Chondrocyte (in vitro differentiated cells): ENCODE data around the gene PODXL. TPM values are rescaled to one million over a fixed set of nuclear protein-coding genes. Genes with fewer than 3 reads are reported as not detected.

Experiments used
- DNase-seq: peaks from one replicate; pipeline ENCODE4 v3.0.0; 2021; ENCODE audit warnings: mixed read lengths, low spot score
- H3K27ac Mint-ChIP-seq: one replicate; pipeline ENCODE4 v1.8.0; 2021; ENCODE audit warnings: mild to moderate bottlenecking, moderate library complexity, mixed read lengths; ENCODE audit not compliant: unreplicated experiment
- H3K27me3 Mint-ChIP-seq: 2 replicates; pipeline ENCODE4 v1.8.0; 2021; ENCODE audit warnings: low read depth, mixed read lengths
- H3K36me3 Mint-ChIP-seq: 2 replicates; pipeline ENCODE4 v1.8.0; 2021; ENCODE audit warnings: low read depth, mixed read lengths
- H3K4me1 Mint-ChIP-seq: 2 replicates; pipeline ENCODE4 v1.8.0; 2021; ENCODE audit warnings: low read depth, mild to moderate bottlenecking, mixed read lengths
- H3K4me3 Mint-ChIP-seq: one replicate; pipeline ENCODE4 v1.8.0; 2021; ENCODE audit warnings: mild to moderate bottlenecking, moderate library complexity, mixed read lengths; ENCODE audit not compliant: unreplicated experiment
- H3K9me3 Mint-ChIP-seq: 2 replicates; pipeline ENCODE4 v1.8.0; 2021; ENCODE audit warnings: low read depth, mixed read lengths
- total RNA-seq: library from RNA; stranded (reverse); gene quantifications from 3 replicates; pipeline ENCODE4 v1.2.1, GENCODE V29; 2021
- TF ChIP-seq, protein P1 (sequence below): fragments of 200-600 bp; sonication (generic); IDR thresholded peaks from 2 replicates; pipeline ENCODE4 v1.5.0; 2021; ENCODE audit warnings: antibody characterized with exemption, mild to moderate bottlenecking, moderate library complexity

The PODXL gene
- total RNA-seq, 1 donor from 2014 or later, result 14.0 TPM

GRCh38 chr7:131564640-131565039 lies 8.2 kb upstream of the PODXL start:
- DNase-seq, result no peak
- Mint-ChIP-seq H3K27ac (no peak overlapping the region), H3K9me3 (no peaks in the 10 kb centered on the region), H3K4me3 (no peak overlapping the region), H3K36me3 (peaks cover 5% of the 10 kb centered on the region), H3K4me1 (no peaks in the 10 kb centered on the region), H3K27me3 (peaks cover 16% of the 10 kb centered on the region)
- TF ChIP-seq, protein P1, sequence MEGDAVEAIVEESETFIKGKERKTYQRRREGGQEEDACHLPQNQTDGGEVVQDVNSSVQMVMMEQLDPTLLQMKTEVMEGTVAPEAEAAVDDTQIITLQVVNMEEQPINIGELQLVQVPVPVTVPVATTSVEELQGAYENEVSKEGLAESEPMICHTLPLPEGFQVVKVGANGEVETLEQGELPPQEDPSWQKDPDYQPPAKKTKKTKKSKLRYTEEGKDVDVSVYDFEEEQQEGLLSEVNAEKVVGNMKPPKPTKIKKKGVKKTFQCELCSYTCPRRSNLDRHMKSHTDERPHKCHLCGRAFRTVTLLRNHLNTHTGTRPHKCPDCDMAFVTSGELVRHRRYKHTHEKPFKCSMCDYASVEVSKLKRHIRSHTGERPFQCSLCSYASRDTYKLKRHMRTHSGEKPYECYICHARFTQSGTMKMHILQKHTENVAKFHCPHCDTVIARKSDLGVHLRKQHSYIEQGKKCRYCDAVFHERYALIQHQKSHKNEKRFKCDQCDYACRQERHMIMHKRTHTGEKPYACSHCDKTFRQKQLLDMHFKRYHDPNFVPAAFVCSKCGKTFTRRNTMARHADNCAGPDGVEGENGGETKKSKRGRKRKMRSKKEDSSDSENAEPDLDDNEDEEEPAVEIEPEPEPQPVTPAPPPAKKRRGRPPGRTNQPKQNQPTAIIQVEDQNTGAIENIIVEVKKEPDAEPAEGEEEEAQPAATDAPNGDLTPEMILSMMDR, result no peak

DNA sequence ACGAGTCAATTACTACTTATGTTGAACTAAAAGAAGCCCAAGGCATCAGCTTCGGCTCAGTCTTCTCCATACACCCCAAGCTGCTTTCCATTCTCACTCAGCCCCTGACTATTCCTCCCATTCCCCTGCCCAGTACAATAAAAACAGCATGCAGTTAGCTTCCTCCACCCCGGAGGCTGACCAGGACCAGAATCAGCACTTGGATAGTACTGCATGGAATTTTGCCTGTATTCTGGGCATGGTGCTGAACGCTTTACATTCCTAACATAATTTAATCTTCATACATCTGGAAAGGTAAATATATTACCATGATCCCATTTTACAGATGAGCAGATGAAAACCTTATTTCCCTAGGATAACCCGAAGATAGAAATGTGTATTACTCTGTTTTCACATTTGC lies 7.5 kb upstream of the PODXL start:
- H3K4me1 Mint-ChIP-seq, result no peaks in the 10 kb centered on the region
- H3K9me3 Mint-ChIP-seq, result no peaks in the 10 kb centered on the region
- H3K27ac Mint-ChIP-seq, result no peak overlapping the region
- no peak overlapping the region for H3K4me3 Mint-ChIP-seq
- TF ChIP-seq, protein P1, result no peak
- peaks cover 5% of the 10 kb centered on the region for H3K36me3 Mint-ChIP-seq
- peaks cover 16% of the 10 kb centered on the region for H3K27me3 Mint-ChIP-seq
- DNase-seq, result no peak

GRCh38 chr7:131562941-131563340 lies 6.5 kb upstream of the PODXL start:
- Mint-ChIP-seq H3K27me3 (peaks cover 10% of the 10 kb centered on the region), H3K4me3 (no peak overlapping the region), H3K4me1 (peaks cover 5% of the 10 kb centered on the region), H3K27ac (no peak overlapping the region), H3K36me3 (peaks cover 3% of the 10 kb centered on the region), H3K9me3 (no peaks in the 10 kb centered on the region)
- TF ChIP-seq, protein P1, result no peak
- no peak for DNase-seq

DNA sequence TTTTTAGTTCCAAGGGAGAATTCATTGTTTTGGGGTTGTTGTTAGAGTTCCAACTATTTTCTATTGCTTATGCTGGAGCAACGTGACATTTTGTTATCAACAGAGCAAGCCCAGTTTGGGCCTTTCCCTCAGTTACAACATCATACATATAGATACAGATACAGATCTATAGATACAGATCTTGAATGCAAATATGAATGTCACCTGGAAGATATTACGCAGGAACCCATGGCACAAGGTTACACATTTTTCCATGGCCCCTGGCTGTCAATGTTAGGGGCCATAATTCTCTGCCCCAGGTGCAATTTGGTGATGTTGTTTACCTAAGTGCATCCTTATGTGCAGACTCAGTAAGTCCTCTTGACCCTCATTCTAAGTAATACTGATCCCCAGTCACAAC lies 3.6 kb upstream of the PODXL start:
- peaks cover 20% of the 10 kb centered on the region for H3K4me1 Mint-ChIP-seq
- TF ChIP-seq, protein P1, result no peak
- no peak overlapping the region for H3K27ac Mint-ChIP-seq
- H3K36me3 Mint-ChIP-seq, result peaks cover 3% of the 10 kb centered on the region
- no peaks in the 10 kb centered on the region for H3K9me3 Mint-ChIP-seq
- H3K27me3 Mint-ChIP-seq, result peaks cover 10% of the 10 kb centered on the region
- no peak for DNase-seq
- no peak overlapping the region for H3K4me3 Mint-ChIP-seq

DNA sequence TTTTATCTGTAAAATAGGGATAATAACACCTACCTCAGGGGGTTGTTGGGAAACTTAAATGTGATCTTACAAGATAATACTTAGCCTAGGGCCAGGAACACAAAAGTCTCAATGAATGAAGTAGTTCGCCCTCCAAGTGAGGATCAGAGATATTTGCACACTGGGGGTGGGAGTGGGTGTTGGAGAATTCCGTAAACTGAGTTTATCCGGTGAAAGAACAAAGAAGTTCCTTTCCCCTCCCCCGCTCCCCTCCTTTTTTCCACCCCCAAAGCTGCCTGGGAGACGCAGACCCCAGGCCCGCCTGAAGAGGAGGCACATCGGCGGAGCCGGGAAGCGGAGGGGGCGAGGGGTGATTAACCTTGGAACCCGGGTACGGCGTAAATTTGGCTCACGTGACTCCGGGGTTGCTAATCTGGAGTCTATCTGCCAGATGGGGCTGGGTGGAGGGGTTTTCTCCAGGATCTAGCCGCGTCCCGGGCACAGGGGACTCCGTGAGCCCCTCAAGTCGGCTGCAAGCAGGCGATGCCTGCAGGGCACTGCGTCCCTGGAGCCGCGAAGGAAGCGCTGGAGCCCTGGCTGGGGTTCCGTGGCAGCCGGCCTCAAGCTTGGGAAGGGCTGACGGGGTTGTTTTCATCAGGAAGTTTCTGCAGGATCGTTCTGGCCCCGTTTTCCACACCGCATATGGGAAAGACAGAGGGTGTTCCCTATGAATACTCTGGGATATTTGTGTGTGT lies 1.4 kb upstream of the PODXL start:
- Mint-ChIP-seq H3K27me3 (peaks cover 10% of the 10 kb centered on the region), H3K36me3 (peaks cover 3% of the 10 kb centered on the region), H3K4me3 (peak overlapping the region; percentile 63), H3K4me1 (peaks cover 24% of the 10 kb centered on the region), H3K27ac (no peak overlapping the region), H3K9me3 (no peaks in the 10 kb centered on the region)
- TF ChIP-seq, protein P1, result no peak
- DNase-seq, result no peak
